Endothelial cell (in vitro differentiated cells): ENCODE results near the gene TOR1A. TPM values are rescaled to one million over a fixed set of nuclear protein-coding genes. Genes with fewer than 3 reads are reported as not detected.

Experiments
- DNase-seq: peaks from one replicate; pipeline ENCODE4 v3.0.0; 2021; ENCODE audit warnings: low spot score
- H3K27ac Mint-ChIP-seq: one replicate; pipeline ENCODE4 v1.8.0; 2021; ENCODE audit warnings: mixed read lengths, inconsistent platforms; ENCODE audit not compliant: unreplicated experiment
- H3K27me3 Mint-ChIP-seq: one replicate; pipeline ENCODE4 v1.8.0; 2021; ENCODE audit warnings: mild to moderate bottlenecking, moderate library complexity, mixed read lengths, inconsistent platforms; ENCODE audit not compliant: unreplicated experiment
- H3K36me3 Mint-ChIP-seq: one replicate; pipeline ENCODE4 v1.8.0; 2021; ENCODE audit warnings: mild to moderate bottlenecking, low read depth, mixed read lengths, inconsistent platforms; ENCODE audit not compliant: unreplicated experiment
- H3K4me1 Mint-ChIP-seq: one replicate; pipeline ENCODE4 v1.8.0; 2021; ENCODE audit warnings: mild to moderate bottlenecking, mixed read lengths, inconsistent platforms; ENCODE audit not compliant: unreplicated experiment
- H3K4me3 Mint-ChIP-seq: one replicate; pipeline ENCODE4 v1.8.0; 2021; ENCODE audit warnings: mild to moderate bottlenecking, mixed read lengths, inconsistent platforms; ENCODE audit not compliant: unreplicated experiment
- H3K9me3 Mint-ChIP-seq: one replicate; pipeline ENCODE4 v1.8.0; 2021; ENCODE audit warnings: mixed read lengths, inconsistent platforms; ENCODE audit not compliant: unreplicated experiment
- microRNA-seq: library from miRNA; unstranded; fragments of <30 nt; microRNA quantifications from one replicate; pipeline ENCODE4, GENCODE V29; 2020; ENCODE audit not compliant: unreplicated experiment
- total RNA-seq: library from RNA; stranded (reverse); fragmentation: NEBNext Ultra II Directional; extraction: Animal tissue kit (Norgen Biotek cat#: 25700); gene quantifications from one replicate; pipeline ENCODE4 v1.2.1, GENCODE V29; 2021; ENCODE audit not compliant: unreplicated experiment
- TF ChIP-seq, protein P1 (sequence below): fragments of 200-600 bp; sonication (generic); IDR thresholded peaks from one replicate; pipeline ENCODE4 v1.5.0; 2021; ENCODE audit warnings: antibody characterized with exemption; ENCODE audit not compliant: unreplicated experiment

Gene TOR1A
- total RNA-seq, 1 donor from 2014 or later: 58.0 TPM

- H3K36me3 Mint-ChIP-seq: no peaks in the 10 kb centered on the region
- H3K4me3 Mint-ChIP-seq: no peak overlapping the region
- TF ChIP-seq, protein P1, sequence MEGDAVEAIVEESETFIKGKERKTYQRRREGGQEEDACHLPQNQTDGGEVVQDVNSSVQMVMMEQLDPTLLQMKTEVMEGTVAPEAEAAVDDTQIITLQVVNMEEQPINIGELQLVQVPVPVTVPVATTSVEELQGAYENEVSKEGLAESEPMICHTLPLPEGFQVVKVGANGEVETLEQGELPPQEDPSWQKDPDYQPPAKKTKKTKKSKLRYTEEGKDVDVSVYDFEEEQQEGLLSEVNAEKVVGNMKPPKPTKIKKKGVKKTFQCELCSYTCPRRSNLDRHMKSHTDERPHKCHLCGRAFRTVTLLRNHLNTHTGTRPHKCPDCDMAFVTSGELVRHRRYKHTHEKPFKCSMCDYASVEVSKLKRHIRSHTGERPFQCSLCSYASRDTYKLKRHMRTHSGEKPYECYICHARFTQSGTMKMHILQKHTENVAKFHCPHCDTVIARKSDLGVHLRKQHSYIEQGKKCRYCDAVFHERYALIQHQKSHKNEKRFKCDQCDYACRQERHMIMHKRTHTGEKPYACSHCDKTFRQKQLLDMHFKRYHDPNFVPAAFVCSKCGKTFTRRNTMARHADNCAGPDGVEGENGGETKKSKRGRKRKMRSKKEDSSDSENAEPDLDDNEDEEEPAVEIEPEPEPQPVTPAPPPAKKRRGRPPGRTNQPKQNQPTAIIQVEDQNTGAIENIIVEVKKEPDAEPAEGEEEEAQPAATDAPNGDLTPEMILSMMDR: no peak
- H3K27ac Mint-ChIP-seq: no peak overlapping the region
- H3K9me3 Mint-ChIP-seq: no peaks in the 10 kb centered on the region
- DNase-seq: no peak
- no peaks in the 10 kb centered on the region for H3K4me1 Mint-ChIP-seq
- peaks cover 3% of the 10 kb centered on the region for H3K27me3 Mint-ChIP-seq
These were observed 60.7 kb downstream of the TOR1A start for GRCh38 chr9:129762985-129763926.

Small RNA genes lying within 50 kb of the gene (microRNA-seq; reads per million reads assigned to microRNA genes)
- 0.42 reads per million for gene MIR6855

Other genes with a start within 250 kb of the TOR1A start
- gene C9orf50, start 203.0 kb downstream of the TOR1A start, total RNA-seq: not detected
- gene NTMT1, start 198.0 kb downstream of the TOR1A start, total RNA-seq: 16.7 TPM
- gene ASB6, start 182.0 kb downstream of the TOR1A start, total RNA-seq: 26.2 TPM
- 0.21 TPM for gene PRRX2, start 158.5 kb downstream of the TOR1A start, total RNA-seq
- gene PTGES, start 71.1 kb downstream of the TOR1A start, total RNA-seq: 0.15 TPM
- gene TOR1B, start 21.0 kb downstream of the TOR1A start, total RNA-seq: 22.8 TPM
- gene C9orf78, start 11.1 kb upstream of the TOR1A start, total RNA-seq: 29.1 TPM
- gene USP20, start 11.3 kb upstream of the TOR1A start, total RNA-seq: 21.7 TPM
- 119 TPM for gene FNBP1, start 219.1 kb upstream of the TOR1A start, total RNA-seq
- gene GPR107, start 229.8 kb upstream of the TOR1A start, total RNA-seq: 63.5 TPM